Upper lobe of right lung (tissue), 1 donor: ENCODE data around the gene ICE1. TPM values are rescaled to one million over a fixed set of nuclear protein-coding genes. Genes with fewer than 3 reads are reported as not detected.
"Not testable (repeated sequence)": the region's sequence is repeated elsewhere in the genome, so short reads cannot be mapped to it uniquely, and the experiment has no call there.

Experiments
- ATAC-seq: fragments of 200-7000 bp; cut with Tn5 transposase; one replicate; pipeline ENCODE4 v1.9.1; 2020; ENCODE audit warnings: mild to moderate bottlenecking, moderate library complexity
- DNase-seq: peaks from one replicate; pipeline ENCODE4 v3.0.0-alpha.2; 2020
- H3K27ac ChIP-seq: fragments of 200-600 bp; one replicate; pipeline ENCODE4 v1.8.0; 2022
- H3K27me3 ChIP-seq: fragments of 200-600 bp; one replicate; pipeline ENCODE4 v1.8.0; 2022; ENCODE audit warnings: mild to moderate bottlenecking
- H3K36me3 ChIP-seq: fragments of 200-600 bp; one replicate; pipeline ENCODE4 v1.8.0; 2022
- H3K4me1 ChIP-seq: fragments of 200-600 bp; one replicate; pipeline ENCODE4 v1.8.0; 2022
- H3K4me3 ChIP-seq: fragments of 200-600 bp; one replicate; pipeline ENCODE4 v1.8.0; 2022; ENCODE audit warnings: mild to moderate bottlenecking
- H3K9me3 ChIP-seq: fragments of 200-600 bp; one replicate; pipeline ENCODE4 v1.8.0; 2022
- intact Hi-C: fragments of 100-400 bp; cut with DNase I; formaldehyde crosslinking; loops from one replicate; pipeline ENCODE4 v1.11.0; 2022
- total RNA-seq: library from RNA; stranded (reverse); fragmentation: NEBNext Ultra II Directional; extraction: Animal tissue kit (Norgen Biotek cat#: 25700); gene quantifications from one replicate; pipeline ENCODE4 v1.2.1, GENCODE V29; 2021
- TF ChIP-seq, protein P1 (sequence below): fragments of 200-600 bp; IDR thresholded peaks from one replicate; pipeline ENCODE4 v1.8.0; 2022; ENCODE audit warnings: antibody characterized with exemption
- donor health status: DM: no; HTN: yes; CAD: no; lungs with severe emphysema.

The ICE1 gene
- total RNA-seq, 1 donor from 2014 or later = 28.5 TPM

DNA sequence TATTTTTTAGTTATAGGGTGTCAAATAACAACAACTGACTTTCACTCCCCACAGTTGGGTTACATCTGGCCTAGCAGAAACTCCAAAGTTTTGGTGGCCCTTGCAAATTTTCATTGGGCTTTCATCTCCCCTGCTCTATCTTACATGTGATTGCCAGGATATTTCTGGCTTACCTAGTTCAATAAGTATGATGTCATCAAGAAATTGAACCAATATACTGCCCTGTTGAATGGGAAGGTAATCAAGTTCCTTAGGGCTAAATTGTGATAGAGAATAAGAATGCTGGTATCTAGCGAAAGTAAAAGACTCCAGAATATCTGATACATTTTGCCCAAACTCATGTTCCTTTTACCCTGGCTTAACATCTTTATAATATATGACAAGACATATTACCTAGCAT lies 17.0 kb upstream of the ICE1 start:
- Histone ChIP-seq H3K27ac (no peak overlapping the region), H3K4me3 (no peak overlapping the region), H3K27me3 (no peaks in the 10 kb centered on the region), H3K36me3 (no peaks in the 10 kb centered on the region), H3K9me3 (no peaks in the 10 kb centered on the region), H3K4me1 (no peaks in the 10 kb centered on the region)
- intact Hi-C loops = no loop called here
- ATAC-seq = no peak
- no peak for DNase-seq
- TF ChIP-seq, protein P1, sequence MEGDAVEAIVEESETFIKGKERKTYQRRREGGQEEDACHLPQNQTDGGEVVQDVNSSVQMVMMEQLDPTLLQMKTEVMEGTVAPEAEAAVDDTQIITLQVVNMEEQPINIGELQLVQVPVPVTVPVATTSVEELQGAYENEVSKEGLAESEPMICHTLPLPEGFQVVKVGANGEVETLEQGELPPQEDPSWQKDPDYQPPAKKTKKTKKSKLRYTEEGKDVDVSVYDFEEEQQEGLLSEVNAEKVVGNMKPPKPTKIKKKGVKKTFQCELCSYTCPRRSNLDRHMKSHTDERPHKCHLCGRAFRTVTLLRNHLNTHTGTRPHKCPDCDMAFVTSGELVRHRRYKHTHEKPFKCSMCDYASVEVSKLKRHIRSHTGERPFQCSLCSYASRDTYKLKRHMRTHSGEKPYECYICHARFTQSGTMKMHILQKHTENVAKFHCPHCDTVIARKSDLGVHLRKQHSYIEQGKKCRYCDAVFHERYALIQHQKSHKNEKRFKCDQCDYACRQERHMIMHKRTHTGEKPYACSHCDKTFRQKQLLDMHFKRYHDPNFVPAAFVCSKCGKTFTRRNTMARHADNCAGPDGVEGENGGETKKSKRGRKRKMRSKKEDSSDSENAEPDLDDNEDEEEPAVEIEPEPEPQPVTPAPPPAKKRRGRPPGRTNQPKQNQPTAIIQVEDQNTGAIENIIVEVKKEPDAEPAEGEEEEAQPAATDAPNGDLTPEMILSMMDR = no peak

DNA sequence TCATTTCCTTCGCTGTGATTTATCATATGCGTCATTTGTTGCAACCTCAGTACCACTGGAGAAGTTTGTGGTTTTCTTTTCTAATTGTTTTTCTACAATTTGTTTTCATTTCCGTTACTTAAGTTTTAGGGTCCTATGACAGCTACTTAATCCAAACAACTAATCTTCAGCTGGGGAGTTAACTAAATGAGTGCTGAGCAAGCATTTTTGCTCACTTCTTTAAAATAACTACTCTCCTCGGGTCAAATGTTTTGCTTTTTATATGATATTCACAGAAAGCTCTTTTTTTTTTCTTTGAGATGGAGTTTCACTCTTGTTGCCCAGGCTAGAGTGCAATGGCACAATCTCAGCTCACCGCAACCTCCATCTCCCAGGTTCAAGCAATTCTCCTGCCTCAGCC lies 14.6 kb upstream of the ICE1 start:
- Histone ChIP-seq H3K9me3 (no peaks in the 10 kb centered on the region), H3K36me3 (no peaks in the 10 kb centered on the region), H3K4me1 (no peaks in the 10 kb centered on the region), H3K4me3 (no peak overlapping the region), H3K27me3 (no peaks in the 10 kb centered on the region), H3K27ac (no peak overlapping the region)
- TF ChIP-seq, protein P1 = no peak
- intact Hi-C loops = no loop called here
- DNase-seq (no peak), ATAC-seq (no peak)

DNA sequence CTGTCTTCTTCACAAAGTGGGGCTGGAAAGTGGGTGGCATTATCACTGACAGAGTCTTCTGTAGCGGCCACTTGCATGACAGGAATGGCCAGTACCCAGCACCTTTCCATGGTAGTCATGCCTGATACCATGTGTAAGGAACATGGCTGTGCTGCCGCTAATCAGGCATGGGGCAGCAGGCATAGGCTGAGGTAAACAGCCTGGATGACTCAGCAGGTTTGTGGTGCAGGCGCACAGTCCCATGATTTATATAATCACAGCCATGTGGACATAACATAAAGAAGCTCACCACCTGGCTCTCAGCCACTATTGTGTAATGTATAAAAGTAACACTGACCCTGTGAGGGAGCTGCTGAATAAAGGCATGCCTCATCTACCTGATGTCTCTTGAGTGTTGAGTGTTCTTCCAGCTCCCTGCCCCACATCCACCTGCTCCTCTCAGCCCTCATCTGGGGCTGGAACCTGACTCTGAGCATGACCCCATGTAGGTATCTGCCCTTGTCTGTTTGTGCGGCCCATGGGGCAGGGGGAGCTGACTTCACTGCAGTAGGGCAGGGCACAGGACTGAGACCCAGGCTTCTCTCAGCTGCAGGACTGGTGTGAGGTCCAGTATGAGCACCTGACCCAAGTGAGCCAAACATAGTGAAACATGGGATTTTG lies 13.2 kb upstream of the ICE1 start:
- ATAC-seq (no peak), DNase-seq (no peak)
- Histone ChIP-seq H3K4me3 (no peak overlapping the region), H3K27ac (no peak overlapping the region), H3K36me3 (no peaks in the 10 kb centered on the region), H3K27me3 (no peaks in the 10 kb centered on the region), H3K4me1 (no peaks in the 10 kb centered on the region), H3K9me3 (no peaks in the 10 kb centered on the region)
- intact Hi-C loops = no loop called here
- TF ChIP-seq, protein P1 = no peak

DNA sequence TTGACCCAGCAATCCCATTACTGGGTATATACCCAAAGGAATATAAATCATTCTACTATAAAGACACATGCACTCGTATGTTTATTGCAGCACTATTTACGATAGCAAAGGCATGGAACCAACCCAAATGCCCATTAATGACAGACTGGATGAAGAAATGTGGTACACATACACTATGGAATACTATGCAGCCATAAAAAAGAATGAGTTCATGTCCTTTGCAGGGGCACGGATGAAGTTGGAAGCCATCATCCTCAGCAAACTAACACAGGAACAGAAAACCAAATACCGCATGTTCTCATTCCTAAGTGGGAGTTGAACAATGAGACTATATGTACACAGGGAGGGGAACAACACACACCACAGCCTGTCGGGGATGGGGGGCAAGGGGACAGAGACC lies 8.6 kb upstream of the ICE1 start:
- H3K4me1 ChIP-seq, H3K9me3 ChIP-seq, H3K27me3 ChIP-seq, H3K4me3 ChIP-seq, DNase-seq, H3K27ac ChIP-seq, ATAC-seq, H3K36me3 ChIP-seq: not testable (repeated sequence)
- intact Hi-C loops = loop anchor here (10.0 kb wide), 1 partner anchor 269 kb away; the partner anchor contains the start of gene ADAMTS16

DNA sequence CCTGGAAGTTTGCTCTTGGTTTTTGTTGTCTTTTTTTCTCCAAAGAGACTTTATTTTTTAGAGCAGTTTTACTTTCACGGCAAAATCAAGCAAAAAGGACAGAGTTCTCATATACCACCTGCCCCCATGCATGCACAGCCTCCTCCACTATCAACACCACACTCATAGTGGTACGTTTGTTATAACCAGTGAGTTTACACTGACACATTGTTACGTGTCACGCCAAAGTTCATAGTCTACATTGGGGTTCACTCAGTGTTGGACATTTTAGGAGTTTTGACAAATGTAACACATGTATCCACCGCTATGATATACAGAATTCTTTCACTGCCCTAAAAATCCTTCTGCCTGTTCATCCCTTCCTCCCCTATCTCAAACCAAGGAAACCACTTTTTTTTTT lies 7.5 kb upstream of the ICE1 start:
- Histone ChIP-seq H3K4me1 (no peaks in the 10 kb centered on the region), H3K27ac (no peak overlapping the region), H3K36me3 (no peaks in the 10 kb centered on the region), H3K27me3 (no peaks in the 10 kb centered on the region), H3K9me3 (no peaks in the 10 kb centered on the region), H3K4me3 (no peak overlapping the region)
- intact Hi-C loops = loop anchor here (10.0 kb wide), 1 partner anchor 270 kb away; the partner anchor contains the start of gene ADAMTS16
- ATAC-seq (no peak), DNase-seq (no peak)
- TF ChIP-seq, protein P1 = no peak

DNA sequence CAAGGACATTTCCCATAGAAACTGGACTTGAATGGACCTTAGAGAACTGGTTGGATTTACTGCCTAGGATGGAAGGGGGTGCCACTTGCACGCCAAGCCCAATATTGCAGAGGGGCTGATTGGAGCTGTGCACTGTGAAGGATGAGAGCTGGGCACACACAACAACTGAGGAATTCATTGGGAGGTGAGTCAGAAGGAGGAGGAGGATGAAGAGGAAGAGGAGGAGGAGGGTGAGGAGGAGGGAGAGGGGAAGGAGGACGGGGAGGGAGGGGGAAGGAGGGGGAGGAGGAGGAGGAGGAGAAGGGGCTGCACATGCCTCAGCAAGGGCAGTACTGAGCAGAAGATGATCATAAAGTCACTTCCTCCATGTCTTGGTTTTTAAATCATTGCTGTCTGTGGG lies 5.7 kb upstream of the ICE1 start:
- ATAC-seq = no peak
- intact Hi-C loops = loop anchor here (10.0 kb wide), 1 partner anchor 272 kb away; the partner anchor contains the start of gene ADAMTS16
- H3K36me3 ChIP-seq = no peaks in the 10 kb centered on the region
- DNase-seq = no peak
- TF ChIP-seq, protein P1 = no peak
- H3K4me3 ChIP-seq = no peak overlapping the region
- no peaks in the 10 kb centered on the region for H3K27me3 ChIP-seq
- peaks cover 16% of the 10 kb centered on the region for H3K4me1 ChIP-seq
- no peak overlapping the region for H3K27ac ChIP-seq
- no peaks in the 10 kb centered on the region for H3K9me3 ChIP-seq
